ENCODE results near the gene JOSD1.

JOSD1 gene

DNA sequence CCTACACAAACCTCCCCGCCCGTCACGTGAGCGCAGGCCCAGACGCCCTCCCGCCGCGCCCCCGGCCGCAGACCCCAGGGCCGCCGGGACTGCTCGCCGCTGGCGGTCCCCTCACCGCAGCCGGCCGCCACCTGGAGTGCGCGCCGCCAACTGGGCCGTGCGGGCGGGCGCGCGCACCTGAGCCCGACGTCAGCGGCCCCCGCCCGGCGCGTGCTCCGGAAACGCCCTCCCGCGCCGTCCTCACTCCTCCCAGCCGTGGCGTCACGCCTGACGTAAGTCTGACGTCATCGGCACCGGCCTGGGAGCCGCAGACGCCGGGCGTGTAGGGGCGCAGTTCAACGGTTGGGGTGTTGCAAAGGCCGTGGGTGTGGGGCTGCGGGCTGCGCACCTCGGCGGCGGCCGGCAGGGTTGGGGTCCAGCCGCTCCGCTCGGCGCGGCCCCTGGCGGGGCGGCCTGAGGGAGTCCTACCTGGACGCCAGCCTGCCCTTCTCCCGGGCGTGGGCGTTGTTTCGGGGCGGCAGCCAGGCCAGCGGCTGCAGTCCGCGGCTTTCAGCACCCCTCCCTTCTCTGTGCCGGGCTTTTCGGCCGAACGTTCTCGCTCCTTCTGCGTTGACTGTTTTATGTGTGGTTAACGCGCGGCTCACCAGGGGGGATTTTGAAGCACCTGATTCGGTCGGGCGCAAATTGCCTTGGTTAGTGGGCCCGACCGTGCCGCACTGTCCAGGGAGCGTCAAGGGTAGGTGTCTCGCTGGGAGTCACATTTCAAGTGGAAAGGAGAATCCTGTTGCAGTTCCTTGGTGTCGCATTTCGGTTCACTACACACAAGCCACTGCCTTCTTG lies at the start of gene JOSD1:
JOSD1 (minus strand) TSS at position 155 of the 840 bp plus-strand sequence. CDS start 956 bp downstream, outside the sequence.
- peak; percentile 97 for DNase-seq

- DNase-seq, result no peak
Measured at GRCh38 chr22:38750104-38750503, 49.4 kb upstream of the JOSD1 start.

DNA sequence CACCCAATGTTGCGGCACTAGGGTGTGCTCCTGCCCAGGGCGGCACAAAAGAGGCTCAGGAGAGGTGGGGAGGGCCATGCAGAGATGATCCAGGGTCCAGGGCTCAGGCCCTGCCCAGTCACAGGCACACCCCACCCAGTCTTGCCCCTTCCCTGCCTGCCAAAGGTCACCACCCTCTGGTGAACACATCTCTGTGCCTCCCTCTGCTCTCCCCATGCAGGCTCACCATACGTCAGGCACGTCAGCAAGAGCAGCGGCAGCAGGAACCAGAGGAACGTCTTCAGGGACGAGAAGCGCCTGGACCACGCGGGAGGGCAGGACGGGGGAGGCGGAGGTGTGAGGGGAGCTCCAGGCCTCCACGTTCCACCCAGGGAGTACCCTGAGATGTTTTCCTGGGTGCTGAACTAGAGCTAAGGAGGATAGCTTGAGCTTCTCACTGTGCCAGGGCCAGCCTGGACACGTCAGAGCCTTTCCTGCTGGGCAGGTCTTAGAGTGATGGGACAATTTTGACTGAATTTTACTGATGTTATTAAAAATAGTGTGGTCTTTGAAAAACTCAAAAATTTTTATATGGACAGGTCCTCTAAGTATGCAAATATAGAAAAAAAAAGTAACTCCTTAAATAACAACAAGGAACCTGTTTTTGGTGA lies 47.9 kb upstream of the JOSD1 start:
- no peak for DNase-seq

- no peak for DNase-seq
Measured at GRCh38 chr22:38745676-38746460, 45.1 kb upstream of the JOSD1 start.

DNA sequence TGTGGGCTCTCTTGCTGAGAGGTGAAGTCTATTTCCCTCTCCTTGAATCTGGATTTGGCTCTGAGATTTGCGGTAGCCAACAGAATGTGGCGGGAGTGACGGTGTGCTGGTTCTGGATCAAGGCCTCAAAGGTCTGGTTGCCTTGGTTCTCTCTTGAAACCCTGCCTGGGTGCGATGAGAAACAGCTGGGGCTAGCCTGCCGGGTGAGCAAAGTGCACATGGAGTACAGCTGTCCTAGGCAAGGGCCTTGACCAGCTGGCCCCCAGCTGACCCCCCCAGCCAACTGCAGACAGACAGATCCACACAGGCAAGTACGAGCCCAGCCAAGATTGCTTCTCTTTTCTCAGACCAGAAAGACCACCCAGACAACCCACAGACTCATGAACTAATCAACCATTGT lies 44.2 kb upstream of the JOSD1 start:
- DNase-seq, result no peak

DNA sequence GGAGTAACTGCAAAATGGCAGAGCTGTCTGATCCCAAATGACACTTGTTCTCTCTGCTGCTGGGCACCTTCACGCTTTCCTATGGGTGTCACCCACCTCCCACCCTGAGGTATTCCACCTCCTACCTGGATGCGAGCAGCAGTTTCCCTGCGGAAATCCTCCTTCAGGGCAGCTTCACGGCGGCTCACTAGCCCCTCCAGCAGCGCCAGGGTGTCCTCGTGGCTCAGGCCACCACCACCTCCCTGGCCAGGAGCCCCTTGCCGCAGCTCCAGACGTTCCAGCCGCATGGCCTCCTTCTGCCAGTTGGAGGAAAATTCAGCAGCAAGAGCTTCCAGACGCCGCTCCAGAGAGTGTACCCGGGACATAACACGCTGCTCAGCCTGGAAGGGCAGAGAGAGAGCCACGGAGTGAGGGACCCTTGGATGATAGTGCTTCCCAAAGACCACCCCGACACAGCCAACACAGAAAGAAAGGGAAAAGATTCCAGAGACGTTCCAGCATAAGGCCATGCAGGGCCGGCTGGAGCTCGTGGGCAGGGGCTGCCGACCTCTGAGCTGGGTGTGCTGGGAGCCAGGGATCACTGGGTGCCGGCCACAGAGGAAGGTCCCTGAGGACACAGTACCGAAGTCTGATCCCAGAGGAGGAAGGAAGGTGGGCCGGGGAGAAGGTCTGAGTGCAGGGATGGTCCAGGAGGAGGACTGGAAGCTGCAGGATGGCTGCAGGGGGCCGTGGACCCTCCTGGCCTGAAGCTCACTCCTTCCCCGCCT lies 41.6 kb upstream of the JOSD1 start:
- no peak for DNase-seq

DNA sequence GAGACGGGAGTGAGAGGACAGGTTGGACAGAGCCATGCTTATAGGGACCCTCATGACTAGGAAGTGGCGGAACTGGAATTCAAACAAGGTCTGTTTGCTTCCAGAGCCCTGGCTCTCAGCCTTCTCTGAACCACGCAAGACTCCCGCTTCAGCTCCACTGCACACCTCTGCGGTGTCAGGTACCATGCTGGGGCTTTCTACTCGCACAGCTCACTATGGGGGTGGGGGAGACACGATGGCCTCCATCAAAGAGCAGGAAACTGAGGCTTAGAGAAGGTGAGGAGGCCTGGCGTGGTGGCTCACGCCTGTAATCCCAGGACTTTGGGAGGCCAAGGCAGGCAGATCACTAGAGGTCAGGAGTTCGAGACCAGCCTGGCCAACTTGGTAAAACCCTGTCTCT lies 40.8 kb upstream of the JOSD1 start:
- no peak for DNase-seq

GRCh38 chr22:38741166-38741565 lies 40.4 kb upstream of the JOSD1 start:
- no peak for DNase-seq

DNA sequence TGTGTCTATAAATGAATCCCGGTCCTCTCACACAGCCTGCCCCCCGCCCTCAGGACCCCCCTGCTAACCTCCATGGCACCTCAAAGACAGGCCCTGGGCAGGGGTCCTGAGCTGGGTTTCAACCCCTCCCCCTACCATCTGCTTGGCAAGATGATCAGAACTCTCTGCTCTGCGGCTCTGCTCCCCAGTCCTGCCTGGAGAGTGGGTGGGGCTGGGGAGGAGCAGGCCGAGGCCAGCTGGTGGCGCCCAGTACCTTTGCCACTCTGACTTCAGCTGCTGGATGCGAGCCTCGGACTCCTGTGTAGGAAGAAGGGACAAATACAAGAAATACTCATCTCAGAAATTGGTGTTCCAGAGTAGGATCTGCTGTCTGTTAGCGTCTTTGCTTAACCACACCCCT lies 40.0 kb upstream of the JOSD1 start:
- DNase-seq, result no peak

DNA sequence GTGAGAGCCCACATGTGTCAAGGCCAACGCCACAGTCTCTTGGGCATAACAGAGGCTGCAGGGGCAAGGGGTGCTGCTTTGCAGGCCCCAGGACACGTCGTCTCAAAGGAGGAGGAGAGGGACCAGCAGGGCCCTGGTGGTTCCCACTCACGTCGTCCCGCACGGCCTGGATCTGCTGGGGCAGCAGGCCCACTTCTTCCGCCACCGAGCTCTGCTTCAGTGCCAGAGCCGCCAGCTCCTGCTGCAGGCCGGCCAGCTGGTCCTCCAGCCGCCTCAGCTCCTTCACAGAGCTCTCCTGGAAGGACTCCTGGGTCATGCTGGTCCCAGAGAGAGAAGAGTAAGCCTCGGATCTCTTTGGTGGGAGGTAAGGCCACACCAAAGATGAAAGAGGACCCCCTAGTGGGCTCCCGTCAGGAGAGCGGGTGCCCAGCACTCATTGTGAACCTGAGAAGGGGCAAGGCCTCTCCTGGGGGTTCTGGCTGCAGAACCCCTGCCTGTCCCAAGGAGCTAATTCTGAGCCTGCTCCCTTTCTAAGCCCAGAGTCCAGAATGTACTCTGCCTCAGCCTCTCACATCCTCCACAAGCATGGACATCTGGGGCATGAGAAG lies 39.5 kb upstream of the JOSD1 start:
- DNase-seq, result no peak

GRCh38 chr22:38739300-38740055 lies 38.7 kb upstream of the JOSD1 start:
- DNase-seq, result no peak

DNA sequence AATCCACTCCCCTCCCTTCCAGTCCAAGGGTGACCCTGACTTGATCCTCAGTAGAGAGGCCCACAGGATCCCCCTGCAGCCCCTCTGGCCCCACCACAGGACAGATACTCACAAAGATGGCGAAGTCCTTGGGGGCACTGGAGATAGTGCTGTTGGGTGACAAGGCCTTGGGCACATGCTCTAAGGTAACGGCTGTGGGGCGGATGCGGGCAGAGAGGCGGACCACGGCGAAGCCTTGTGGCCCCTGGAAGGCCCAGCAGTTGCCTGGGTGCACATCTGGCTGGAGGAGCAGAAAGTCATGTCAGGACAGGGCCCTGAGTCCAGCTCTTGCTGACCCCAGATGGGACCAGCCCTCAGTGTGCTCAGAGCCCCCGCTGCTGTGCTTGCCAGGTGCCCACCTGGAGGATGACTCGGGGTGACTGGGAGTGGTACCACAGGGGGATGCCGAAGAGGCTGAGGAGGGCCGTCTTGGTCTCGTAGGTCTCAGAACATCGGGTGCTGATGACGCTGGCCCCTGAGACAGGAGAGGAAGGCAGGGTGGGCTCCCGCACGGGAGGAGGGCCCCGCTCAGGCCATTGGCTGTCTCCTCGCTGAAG lies 37.8 kb upstream of the JOSD1 start:
- DNase-seq, result no peak

DNA sequence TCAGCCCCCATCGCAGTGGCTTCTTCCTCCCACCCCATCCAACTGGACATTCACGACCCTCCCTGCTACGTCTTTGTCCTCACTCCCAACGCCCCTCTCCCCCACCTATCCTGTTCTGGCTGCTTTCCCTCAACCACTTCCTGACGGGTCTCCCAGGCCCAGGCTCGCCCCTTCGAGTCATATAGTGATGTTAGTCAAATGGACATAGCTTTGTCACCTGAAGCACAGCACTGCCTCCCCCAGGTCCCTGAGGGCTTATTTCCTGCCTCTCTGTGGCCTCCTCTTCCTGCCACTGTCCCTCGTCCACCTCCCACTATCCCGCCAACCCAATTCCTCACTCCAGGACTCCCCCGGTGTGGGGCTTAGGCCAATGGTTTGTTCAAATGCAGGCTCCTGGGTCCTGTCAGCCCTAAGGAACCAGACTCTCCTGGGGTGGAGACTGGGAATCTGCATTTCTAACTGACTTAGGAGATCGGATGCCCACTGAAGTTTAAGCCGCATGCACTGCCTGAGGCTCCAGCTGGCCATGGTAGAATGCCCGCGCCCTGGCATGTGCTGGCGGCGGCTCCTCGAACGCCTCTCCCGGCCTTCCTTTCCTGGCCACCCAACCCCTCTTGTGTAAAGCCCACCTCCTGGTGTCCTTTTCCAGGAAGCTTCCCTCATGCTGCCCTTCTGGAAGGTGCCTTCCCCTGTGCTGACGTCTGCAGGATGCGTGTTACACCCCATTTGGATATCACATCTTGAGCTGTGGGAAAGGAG lies 36.7 kb upstream of the JOSD1 start:
- DNase-seq, result no peak

DNA sequence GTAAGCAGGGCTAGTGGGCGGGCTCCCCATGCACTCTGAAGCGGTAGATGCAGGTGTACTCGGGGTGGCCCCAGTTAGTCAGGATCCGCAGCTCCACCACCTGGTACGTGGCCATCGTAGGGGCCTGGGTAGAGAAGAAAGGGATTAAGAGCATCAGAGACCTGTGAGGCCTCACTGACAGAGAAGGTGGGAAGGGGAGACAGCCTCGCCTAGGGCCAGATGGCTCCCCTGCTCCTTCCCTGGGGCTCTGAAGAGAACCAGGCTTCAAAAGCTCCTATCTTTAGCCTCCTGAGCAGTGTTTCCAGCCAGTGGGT lies 35.5 kb upstream of the JOSD1 start:
- no peak for DNase-seq

- DNase-seq, result no peak
Measured at GRCh38 chr22:38735465-38736256, 34.9 kb upstream of the JOSD1 start.

DNA sequence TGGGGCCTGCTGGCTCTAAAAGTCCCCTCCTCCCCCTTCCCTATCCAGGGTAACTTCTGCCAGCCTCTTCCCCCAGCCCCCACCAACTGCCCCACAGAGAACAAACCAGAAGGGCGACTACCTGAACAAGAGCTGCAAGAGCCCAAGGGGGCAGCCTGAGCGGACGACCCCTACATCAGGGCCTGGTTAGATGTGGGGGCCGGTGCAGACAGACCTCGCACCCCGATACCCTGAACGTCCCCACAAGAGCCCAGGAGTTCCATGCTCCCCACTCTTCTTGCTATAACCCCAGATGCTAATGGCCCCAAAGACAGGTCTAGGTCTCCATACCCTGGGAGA lies 34.4 kb upstream of the JOSD1 start:
- DNase-seq, result no peak

- no peak for DNase-seq
Measured at GRCh38 chr22:38734421-38735100, 33.8 kb upstream of the JOSD1 start.

- no peak for DNase-seq
Measured at GRCh38 chr22:38733724-38734381, 33.1 kb upstream of the JOSD1 start.

- peak; percentile 53 for DNase-seq
Measured at GRCh38 chr22:38733329-38733723, 32.6 kb upstream of the JOSD1 start.

All from CD4-positive, alpha-beta T cell treated with Interleukin-15 for 1 hour (primary cell).